NCI-H187 treated with DMSO at 0.1 percent for 48 hours (cell line): ENCODE results near the gene HDAC11.

Source experiments
- DNase-seq: peaks from one replicate; lab custom pipeline; 2025; lab: John Stamatoyannopoulos, UW

Gene HDAC11

DNA sequence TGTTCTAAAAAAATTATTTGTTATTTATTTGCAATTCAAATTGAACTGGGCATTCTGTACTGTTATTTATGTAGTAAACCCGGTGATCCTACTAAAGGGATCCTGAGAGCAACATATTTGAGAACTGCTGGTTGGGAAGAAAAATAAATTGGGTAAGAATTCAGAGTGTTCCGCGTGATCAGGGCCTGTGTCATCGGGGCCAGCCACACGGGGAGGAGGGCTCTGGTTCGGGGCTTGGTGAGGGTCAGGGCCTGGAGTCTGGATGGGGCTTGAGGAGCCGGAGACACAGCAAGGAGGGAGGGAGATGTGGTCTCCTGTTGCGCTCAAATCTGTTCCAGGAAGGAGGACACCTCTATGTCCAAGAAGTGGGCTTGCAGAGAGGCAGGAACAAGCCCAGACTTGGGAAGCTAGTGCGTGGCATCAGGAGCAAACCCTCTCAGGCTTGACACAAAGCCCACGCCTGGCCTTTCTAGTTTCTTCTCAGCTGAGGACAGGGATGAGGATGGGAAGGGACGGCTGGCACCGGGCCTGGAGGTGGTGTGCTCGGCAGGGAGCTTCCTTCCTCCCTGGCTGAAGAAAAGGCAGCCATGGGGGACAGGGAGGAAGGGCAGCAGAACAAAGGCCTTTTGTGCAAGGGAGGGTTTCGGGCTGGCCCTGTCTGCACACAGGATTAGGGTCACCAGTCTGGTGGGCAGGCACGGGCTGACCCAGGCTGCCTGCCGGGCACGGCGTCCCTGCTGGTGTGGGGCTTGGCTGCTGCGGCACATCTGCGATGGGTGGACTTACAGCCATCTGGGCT lies 45.9 kb downstream of the HDAC11 start:
- DNase-seq = no peak

DNA sequence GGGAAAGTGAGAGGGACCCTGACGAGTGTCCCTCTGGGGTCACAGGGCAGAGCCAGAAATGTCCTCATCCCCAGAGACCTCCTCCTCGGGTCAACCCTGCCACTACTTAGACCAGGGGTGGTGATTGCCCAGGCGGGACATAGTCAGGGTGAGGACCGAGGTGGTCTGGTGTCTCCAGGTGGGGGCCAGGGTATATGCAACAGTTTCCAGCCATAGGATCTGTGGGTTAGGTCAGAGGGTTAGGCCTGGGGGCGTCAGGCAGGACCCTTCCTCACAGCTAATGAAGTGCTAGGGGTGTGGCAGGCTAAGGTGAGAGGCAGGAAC lies 46.5 kb downstream of the HDAC11 start:
- no peak for DNase-seq

DNA sequence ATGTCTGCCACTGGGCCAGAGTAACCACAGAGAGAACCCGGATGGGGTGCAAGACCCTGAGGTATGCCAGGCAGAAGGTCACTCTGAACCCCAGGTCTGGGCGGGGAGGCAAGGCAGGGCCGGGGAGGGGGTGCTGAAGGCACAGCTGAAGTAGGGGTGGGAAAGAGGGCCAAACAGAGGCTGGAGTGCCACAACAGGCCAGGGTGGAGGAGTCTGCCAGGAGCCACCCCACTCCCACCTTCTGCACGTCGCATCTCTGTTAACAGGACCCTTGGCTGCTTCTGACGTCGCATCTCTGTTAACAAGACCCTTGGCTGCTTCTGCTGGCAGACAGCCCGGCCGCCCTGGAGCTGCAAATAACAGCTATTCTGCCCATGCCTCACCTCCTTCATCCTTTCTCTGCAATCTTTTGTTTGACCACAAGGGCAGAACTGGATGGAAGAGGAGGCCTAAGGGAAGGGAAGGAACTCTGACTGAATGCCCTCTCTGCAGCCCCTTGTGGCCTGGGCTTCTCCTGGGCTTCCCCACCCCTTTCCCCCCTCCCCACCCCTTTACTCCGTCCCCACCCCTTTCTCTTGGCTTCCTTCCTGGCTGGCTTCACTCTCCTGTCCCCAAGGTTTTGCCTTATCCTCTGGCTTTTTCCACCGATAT lies 48.2 kb downstream of the HDAC11 start:
- no peak for DNase-seq

DNA sequence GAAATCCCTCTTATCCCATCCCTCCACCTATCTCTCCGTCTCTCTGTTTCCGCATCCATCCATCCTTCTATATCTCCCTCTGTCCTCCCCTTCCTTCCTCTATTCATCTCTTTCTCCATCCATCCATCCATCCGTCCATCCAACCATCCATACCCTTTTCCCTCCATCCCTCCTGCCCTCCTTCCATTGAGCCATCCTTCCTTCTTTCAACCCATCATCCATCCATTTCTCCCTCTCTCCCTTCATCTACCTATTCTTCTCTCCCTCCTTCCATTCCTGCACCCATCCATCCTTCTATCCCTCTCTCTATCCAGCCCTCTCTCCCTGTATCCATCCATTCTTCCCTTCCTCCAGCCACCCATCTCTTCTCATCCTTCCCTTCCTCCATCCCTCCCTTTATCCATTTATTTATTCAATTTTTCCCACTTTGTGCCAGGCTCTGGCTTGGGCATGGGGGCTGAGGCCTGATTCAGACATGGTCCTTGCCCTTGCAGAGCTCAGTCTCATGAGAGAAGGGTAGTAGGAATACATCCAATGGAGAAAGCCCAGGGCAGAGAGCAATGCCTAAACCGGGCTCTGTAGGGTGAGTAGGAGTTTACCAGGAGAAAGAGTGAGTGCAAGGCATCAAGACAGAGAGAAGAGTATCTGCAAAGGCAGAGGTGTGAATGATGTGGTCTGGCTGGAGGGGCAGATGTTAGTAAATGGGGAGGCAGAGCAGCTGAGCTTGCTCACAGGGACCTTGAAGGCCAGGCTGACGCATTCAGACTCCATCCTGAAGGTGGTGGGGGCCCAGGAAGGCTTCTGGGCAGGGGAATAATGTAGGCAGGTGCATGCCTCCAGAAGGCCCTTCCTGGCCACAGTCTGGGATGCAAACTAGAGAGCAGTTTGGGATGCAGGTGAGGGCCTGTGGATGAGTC lies 49.3 kb downstream of the HDAC11 start:
- DNase-seq = no peak

DNA sequence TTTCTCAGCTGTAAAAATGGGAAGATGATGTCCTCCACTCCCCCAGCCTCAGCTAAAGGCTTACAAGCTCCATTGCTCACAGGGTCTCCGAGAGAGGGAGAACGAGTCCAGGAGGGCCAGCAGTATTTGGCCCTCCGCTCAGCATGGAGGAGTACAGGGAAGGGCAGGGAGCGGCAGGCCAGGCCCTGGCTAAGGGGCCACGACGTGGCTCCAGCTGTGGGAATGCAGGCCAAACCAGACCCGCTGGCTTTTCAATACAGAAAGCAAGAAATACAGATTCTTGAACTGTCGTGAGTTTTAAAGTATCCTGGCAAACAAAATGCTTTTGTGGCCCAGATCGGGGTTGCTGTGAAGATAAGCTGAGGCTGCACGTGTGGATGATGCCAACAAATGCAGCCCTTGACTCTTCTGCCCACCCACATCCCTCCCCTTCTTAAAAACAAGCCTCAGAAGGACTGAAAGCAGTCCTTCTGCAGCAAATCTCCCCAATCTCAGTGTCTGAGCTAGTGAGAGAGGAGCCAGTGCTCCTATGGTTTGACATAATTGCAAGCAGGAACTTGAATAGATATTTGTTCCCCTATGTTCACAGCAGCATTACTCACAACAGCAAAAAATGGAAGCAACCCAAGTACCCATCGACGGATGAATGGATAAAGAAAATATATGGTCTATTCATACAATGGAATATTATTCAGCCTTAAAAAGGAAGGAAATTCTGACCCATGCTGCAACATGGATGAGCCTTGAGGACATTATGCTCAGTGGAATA lies 50.3 kb downstream of the HDAC11 start:
- no peak for DNase-seq

DNA sequence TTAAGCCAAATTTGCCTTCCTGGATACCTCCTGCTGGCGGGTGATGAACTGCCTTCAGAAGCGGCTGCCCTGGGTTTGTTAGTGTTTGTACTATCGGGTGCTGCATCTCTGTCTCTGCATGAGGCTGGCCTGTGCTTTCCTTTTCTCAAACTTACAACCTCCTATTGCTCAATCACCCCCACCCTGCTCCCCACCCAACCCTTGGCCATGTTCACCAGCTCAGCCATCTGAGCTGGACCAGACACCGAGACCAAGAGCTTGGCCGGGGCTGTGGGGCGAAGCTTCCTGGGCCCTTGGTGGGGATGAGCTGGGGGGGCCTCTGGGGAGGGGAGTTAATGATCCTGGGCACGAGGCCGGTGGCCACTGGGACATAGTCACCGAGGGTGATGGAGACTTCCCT lies 52.0 kb downstream of the HDAC11 start:
- no peak for DNase-seq

DNA sequence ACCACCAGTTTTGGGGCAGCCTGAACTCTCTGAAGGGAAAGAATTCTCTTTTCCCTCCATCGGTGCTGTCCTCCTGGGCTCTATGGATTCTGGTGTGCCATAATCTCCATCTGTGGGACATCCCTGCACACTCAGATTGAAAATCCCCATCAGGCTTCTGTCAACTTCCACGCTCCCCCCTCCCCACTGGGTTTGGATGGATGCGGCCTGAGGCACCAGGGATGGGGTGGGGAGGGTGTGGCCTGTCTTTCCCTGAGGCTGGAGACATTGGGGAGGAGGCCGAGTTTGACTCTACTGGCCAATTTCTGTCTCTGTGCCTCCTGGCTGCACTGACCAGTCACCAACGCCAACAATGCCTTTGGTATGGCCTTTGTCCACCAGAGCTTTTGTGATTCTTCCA lies 52.5 kb downstream of the HDAC11 start:
- DNase-seq = no peak

DNA sequence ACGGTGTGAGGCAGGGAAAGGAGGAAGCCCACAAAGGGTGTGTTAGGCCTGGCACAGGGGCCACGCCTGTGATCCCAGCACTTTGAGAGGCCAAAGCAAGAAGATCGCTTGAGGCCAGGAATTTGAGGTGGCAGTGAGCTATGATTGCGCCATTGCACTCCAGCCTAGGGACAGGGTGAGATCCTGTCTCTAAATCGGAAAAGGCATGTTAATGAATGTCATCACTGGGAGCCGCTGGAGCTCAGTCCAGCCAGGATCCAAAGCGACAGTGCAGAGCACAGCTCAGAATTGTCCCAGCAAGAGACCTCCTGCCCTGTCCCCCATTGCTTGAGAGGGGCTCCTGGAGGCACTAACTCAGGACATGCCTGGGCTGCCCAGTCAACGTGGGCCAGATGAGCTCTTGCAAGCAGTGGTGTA lies 53.8 kb downstream of the HDAC11 start:
- DNase-seq = no peak

DNA sequence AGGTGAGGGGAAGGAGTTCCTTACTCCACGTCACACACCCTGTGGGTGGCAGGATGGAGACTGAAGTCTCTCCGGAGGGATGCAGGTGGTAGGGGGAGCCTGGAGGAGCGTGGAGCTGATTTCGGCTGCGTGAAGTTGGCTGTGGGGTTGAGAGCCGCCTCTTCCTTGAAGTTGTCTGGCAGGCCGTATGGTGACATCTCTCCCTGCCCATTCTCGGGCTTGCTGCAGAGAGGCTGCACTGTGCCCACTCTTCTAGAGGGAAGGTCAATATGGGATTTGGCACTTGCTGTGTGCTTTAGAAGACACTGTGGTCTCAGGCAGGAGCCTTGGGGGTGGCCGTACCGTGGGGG lies 55.4 kb downstream of the HDAC11 start:
- DNase-seq = no peak

DNA sequence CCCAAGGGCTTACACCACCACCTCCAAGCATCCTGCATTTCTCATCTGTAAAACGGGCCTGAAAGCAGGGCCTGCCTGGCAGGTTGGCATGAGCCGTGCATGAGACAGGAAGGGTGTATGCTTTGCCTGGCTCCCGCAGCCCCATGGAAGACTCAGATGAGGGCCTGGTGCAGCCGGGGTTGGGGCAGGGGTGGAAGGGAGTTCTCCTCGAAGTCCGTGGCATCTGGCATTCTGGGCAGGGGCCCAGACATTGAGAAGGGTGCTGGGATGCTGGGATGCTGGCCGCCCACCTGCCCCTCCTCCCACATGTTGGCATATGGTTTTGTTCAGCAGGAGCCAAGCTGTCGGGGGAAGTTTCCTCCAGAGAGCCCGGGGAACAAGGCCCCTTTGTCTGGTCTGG lies 55.8 kb downstream of the HDAC11 start:
- DNase-seq = no peak

DNA sequence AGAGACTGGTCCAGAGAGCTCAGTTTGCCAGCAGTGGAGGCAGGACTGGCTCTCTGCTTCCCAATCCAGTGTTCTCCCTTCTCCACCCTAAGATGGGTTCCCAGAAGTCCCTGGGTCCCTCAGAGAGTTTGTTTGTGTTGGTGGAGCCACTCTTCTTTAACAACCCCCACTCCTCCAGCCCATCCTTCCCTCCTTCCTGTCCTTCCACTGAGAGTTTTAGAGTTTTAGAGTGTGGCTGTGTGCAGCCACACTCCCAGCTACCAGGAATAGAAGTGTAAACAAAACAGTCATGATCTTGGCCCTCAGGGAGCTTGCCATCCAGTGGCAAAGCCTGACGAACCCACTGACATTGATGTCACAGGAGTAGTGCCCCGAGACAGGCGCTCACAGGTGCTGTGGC lies 56.3 kb downstream of the HDAC11 start:
- no peak for DNase-seq

DNA sequence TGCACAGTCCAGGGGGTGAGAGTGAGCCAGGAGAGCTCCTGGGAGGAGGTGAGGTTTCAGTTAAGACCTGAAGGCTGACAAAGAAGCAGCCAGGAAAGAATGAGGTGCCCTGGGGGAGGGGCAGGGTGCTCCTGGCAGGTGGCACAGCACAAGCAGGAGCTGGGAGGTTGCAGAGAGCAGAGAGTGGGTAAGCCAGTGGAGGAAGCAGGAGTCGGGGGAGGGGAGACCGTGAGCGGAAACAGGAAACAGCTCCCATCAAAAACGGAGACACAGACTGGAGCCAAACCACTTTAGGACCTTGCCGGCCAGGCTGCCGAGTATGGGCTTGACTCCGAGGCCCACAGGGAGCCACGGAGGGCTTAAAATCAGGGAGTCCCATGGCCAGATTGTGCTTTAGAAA lies 56.7 kb downstream of the HDAC11 start:
- DNase-seq = no peak

DNA sequence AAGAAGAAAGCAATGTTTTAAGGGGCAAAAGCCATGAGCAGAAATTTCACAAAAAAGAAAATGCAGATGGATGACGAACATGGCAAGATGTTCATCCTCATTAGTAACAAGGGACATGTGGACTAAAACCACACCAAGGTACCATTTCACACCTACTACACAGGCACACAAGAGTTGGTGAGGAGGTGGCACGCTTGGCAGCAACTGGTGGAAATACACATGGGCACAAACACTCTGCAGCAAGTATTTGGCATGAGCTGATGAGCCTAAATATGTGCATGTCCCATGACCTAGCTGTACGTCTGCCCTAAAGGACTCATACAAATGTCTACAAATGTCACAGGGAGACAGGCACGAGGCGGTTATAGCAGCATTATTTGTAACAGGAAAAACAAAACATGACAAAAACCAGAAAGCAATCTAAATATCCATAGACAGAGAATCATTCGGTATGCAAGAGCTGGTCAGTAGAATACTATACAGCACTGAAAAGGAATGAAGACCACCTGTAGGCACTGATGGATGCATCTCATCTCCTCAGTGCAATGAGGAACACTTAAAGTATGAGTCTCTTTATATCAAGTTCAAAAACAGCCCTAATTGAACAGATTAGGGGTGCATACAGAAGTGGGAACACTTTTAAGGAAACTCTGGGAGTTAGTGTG lies 57.3 kb downstream of the HDAC11 start:
- no peak for DNase-seq

DNA sequence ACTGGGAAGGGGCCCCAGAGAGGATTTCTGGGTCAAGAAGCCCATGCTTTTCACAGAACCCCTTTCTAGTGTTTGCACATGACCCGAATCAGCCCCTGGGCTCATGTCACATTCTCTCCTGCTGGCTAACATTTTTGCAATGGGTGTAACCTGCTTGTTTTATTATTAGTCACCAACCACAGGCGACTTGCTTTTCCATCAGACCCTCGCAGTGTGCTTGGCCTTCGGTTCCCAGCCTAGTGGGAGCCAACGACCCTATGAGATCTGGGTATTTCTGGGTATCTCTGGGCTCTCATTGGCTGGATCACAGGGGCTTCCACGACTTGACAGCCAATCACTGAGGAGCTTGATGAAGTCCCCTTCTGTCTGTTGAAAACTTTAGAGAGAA lies 57.8 kb downstream of the HDAC11 start:
- DNase-seq = no peak

DNA sequence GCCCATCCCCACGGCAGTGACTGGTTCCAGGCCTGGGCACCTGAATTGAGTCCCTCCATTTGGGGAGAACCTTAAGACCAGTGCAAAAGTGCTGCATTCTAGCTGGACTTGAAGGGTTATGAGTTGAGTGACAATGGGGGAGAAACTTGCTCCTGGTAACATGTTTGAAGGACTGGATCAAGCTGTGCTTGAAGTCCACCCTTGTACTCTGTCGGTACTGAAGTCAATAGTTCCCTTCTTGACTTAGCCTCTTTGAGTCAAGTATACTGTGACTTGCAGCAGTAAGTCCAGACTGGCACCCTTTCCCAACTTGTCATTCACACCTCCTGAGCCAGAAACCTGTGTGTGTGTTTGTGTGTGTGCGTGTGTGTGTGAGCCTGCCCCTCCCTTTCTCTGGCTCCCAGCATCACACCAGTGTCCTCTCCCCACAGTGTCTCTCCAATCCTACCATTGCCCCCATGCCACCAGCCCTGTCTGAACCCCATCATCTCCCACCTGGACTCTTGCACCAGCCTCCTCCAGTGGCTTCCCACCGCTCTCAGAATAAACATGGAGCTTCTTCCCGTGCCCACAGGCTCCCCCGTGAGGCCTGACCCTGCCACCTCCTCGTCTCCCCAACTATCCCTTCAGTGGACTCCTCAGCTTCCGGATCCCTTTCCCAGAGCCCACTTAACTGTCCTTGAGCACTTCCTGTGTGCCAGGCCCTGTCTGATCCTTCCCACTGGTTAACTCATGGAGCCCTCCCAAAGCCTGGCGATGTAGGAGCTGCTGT lies 58.6 kb downstream of the HDAC11 start:
- DNase-seq = no peak

DNA sequence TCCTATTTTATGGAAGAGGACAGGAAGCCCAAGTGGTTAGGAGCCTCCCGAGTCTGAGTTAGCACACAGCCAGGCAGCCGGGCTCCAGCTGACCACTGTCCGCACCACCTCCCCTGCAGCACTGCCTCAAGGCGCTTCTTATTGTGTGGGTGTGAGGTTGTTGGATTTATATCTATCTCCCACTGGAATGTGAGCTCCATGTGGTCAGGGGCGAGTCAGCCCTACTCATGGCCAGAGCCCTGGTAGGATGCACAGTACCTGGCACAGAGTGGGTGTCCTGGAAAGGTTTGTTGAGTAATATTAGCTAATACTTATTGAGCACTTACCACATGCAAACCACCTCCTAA lies 59.2 kb downstream of the HDAC11 start:
- DNase-seq = no peak

DNA sequence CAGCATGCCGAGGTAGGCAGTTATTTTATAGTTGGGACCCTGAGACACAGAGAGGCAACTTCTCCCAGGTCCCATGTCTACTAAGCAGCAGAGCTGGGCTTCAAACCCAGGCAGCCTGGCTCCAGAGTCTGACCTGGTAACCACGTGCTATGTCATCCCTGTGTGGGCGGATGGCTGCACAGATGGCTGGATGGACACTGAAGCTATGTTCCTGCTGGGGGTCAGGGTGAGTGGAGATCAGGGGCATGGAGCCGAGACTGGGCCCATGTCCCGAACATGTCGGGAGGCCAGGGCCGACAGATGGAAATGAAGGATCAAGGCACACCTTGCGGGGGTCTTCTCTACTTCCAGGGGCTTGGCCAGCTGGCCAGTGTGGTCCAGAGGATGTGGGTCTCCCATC lies 59.6 kb downstream of the HDAC11 start:
- no peak for DNase-seq

DNA sequence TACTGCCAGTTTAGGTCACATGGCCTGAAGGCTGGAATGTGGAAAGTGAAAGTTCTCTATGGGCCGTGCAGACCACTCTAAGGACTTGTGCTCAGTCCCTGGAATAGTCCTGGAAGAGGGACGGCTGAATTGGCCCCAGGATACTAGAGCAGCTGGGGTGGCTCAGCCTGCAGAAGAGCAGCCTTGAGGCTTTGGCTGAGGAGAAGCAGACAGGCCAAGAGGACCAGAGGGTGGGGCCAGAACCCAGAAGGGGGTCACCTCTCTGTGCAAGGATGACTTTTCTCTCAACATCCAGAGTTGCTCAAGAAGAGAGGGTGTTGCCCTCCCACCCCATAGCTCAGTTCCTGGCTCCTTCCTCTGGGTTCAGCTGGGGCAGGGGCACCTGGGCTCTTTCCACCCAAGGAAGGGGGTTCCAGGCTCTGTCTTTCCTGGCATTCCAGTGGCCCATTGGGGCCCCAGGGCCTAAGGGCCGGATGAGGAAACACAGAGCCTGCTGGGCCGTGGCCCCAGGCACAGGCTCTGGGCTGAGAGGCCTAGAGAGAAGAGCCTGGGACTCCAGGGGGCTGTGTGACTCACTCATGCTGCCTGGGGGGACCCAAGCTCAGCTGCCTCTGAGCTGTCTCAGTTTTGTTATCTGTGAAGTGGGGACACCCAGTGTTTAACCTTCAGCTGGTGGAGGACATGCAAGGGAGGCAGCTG lies 60.3 kb downstream of the HDAC11 start:
- no peak for DNase-seq

DNA sequence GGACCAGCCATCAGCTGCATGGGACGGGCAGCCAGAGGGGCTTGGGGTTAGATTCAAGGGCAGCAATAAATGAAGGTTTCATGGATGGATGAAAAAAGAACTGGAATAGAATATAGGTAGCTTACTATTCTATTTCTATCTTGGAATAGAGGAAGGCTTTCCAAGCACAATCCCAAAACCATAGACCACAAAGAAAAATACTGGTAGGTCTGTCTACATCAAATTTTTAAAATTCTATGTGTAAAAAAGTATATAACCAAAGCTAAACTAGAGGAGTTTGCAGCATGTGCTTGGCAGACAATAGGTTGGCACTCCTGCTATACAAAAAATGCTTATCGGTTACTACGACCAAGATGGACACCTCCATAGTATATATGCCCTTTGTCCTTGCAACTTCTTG lies 61.6 kb downstream of the HDAC11 start:
- DNase-seq = no peak

DNA sequence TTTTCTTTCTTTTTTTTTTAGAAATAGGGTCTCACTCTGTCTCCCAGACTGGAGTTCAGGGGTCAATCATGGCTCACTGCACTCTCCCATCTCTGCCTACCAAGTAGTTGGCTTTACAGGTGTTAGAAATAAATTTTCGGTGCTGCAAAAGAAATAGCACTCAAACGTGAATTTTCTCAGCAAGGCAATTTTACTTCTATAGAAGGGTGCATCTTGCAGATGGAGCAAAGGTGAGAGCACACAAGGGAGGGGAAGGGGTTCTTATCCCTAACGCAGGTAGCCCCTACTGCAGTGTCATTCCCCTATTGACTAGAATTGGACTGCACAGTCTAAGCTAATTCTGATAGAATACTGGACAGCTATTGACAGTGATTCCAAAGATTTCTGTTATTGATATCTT lies 62.0 kb downstream of the HDAC11 start:
- DNase-seq = no peak

DNA sequence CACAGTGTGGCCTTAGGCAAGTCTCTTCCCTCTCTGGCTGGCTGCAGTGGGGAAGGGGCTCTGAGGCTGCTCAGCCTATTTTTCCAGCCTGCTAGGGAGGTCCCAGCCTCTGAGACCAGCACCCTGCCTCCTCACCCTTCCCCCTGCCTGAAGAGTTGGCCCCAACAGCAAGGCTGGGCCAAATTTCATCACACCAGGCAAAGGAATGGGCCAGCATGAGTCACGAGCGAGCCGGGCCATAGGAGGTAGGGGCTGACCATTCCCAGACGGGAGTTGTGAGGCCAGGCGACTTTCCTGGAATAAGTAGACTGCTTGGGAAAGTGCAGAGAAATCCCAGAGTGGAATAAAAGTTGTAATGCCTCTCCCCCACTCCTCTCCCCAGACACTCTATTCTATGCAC lies 63.1 kb downstream of the HDAC11 start:
- no peak for DNase-seq
